ENCODE results near the gene CABLES1.

GRCh38 chr18:23231340-23232021 lies 96.2 kb downstream of the CABLES1 start:
- TF ChIP-seq CTCF (IDR thresholded peaks at IDR 0.05; ENCODE audit: low read length) (no peak), EZH2 (IDR thresholded peaks at IDR 0.05; ENCODE audit: borderline replicate concordance, low read length) (no peak)

Data from OCI-LY1 (cell line).